SH-SY5Y (cell line): ENCODE measurements around the gene CREB3L2.

ENCODE experiments used
- GATA2 ChIP-seq: IDR thresholded peaks from 2 replicates; pipeline ENCODE4 v1.6.1; 2011; ENCODE audit warnings: mild to moderate bottlenecking, low read depth, low read length
- GATA3 ChIP-seq: IDR thresholded peaks from 2 replicates; pipeline ENCODE4 v1.6.1; 2011; ENCODE audit warnings: low read depth, mild to moderate bottlenecking, low read length, moderate library complexity

GRCh38 chr7:138044897-138045296, 43.0 kb upstream of the CREB3L2 start:
- TF ChIP-seq GATA2 (no peak), GATA3 (no peak)
